Stimulated activated CD8-positive, alpha-beta memory T cell treated with anti-CD3 and anti-CD28 coated beads, Interleukin-4, amount 100 ng/mL, for 4 hours (primary cell): Measurements from ENCODE around the gene SPACA5.
"Not testable (repeated sequence)": the region's sequence is repeated elsewhere in the genome, so short reads cannot be mapped to it uniquely, and the experiment has no call there.

Source experiments
- DNase-seq, 2 donors: peaks; one replicate each; pipeline ENCODE4 v3.0.0-alpha.2; 2020; ENCODE audit warnings: low read depth in 2 of 2, low spot score in 1 of 2

SPACA5 gene

DNA sequence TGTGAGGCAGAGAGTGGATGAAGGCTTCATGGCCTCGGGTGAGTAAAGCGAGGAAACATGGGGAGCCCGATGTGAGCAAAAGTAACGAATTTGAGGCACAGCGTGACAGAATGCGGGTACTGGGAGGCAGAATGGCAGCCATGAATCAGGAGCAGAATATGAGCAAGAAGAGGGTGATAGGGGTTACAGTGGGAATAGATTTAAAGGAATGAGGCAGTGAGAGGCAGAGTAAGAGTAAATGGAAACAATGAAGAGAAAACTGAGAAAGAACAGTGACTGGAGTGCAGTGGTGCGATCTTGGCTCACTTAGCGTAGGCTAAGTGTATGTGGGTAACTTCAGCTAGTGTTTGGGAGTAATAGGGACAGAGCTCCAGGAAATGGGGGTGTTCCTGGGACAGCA is at the start of gene SPACA5:
Gene SPACA5 (plus strand): TSS at position 301 of the 400 bp plus-strand sequence. CDS start 815 bp downstream, outside the sequence.
- not testable (repeated sequence) for DNase-seq

DNA sequence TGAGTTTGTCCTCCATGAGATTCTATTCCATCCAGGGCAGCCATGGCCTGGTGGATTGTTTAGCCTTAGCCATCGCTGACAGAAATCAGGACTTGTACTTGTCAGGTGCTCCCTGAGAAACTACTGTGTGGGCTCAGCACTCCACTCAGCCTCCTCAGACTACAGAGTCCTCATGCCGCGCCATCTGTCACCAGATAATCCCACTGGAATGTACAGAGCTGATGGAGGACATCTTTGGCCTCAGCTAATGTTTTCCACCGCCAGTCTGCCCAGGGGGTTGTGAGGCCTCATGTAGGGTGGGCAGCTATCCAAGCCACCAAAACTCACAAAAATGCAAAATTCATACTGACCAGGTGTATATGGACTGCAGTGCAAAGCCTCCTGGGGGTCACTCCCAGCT is 48.6 kb upstream of the SPACA5 start:
- DNase-seq = not testable (repeated sequence)

DNA sequence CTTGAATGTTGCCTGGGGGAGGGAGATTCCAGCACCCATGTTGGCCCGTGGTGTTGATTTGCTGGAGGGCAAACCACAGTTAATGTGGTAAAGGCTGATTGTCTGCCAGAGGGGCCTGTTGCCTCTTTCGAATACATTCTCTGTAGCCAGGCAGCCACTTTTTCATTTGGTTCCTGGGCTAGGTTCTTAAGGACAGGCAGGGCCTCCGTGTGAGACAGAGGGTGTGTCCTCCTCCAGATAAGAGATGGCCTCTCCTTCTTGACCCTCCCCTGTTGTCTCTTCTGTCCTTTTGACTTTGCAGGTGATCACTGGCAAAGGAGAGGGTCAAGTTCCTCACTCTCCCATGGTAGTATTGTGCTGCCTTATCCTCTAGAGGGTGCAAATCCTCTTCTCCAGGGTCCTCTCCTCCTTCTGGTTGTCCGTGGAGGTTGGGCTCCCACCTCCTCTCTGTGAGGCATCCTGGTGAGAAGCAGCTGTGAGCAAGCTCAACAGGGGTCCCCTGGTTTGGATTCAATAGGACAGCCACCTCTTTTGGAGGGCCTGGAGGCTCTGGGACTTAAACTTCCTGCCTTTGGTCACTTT is 47.9 kb upstream of the SPACA5 start:
- DNase-seq = no peak

DNA sequence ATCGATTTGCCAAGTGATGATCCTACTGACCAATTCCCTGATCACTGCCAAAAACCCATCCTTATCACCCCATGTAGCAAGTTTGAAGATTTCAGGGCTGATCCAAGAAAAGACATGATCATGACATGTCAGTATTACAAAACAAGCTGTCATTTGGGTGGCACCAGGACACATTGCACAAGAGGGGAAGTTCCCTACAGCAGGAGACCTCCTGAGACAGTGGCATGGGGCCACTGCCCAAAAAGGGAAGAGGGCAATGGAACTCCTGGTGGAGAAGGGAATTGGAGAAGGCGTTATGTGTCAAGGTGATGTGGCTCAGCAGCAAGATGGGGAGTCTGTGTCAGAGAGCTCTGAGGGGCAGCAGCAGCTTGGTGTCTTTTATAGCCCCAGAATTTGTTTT is 46.4 kb upstream of the SPACA5 start:
- no peak for DNase-seq

DNA sequence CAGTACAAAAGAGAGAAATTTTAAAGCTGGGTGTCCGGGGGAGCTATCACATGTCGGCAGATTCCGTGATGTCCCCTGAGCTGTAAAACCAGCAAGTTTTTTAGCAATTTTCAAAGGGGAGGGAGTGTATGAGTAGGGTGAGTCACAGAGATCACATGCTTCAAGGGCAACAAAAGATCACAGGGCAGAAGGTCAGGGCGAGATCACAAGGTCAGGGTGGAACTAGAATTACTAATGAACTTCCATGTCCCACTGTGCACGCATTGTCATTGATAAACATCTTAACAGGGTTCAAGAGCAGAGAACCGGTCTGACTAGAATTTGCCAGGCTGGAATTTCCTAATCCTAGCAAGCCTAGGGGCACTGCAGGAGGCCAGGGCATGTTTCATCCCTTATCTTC is 45.0 kb upstream of the SPACA5 start:
- not testable (repeated sequence) for DNase-seq

DNA sequence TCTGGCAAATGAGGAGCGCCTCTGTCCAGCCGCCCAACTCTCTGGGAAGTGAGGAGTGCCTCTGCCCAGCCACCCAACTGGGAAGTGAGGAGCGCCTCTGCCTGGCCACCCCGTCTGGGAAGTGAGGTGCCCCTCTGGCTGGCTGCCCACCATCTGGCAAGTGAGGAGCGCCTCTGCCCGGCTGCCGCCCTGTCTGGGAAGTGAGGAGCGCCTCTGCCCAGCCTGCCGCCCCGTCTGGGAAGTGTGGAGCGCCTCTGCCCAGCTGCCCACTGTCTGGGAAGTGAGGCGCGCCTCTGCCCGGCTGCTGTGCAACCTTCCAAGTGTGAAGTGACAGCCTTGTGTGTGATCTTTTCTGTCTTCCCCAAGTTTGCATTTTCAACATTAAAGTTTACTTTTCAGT is 41.3 kb upstream of the SPACA5 start:
- not testable (repeated sequence) for DNase-seq

DNA sequence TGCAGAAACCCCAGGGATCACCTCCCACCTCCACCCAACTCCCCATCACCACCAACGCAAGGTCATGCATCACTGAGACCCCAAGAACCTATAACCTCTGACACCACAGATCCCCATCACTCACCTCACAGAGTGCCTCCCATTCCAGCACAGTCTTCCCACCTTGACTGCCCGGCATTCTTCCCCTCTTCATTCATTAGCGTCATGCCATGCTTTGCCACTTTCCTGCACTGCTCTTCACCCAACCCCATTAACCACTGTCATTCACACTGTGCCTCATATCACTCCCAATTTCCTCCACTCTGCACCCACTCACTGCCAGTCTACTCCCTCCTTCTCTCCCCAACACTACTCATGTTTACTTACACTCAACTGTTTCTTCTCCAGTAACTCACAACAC is 33.6 kb upstream of the SPACA5 start:
- no peak for DNase-seq

DNA sequence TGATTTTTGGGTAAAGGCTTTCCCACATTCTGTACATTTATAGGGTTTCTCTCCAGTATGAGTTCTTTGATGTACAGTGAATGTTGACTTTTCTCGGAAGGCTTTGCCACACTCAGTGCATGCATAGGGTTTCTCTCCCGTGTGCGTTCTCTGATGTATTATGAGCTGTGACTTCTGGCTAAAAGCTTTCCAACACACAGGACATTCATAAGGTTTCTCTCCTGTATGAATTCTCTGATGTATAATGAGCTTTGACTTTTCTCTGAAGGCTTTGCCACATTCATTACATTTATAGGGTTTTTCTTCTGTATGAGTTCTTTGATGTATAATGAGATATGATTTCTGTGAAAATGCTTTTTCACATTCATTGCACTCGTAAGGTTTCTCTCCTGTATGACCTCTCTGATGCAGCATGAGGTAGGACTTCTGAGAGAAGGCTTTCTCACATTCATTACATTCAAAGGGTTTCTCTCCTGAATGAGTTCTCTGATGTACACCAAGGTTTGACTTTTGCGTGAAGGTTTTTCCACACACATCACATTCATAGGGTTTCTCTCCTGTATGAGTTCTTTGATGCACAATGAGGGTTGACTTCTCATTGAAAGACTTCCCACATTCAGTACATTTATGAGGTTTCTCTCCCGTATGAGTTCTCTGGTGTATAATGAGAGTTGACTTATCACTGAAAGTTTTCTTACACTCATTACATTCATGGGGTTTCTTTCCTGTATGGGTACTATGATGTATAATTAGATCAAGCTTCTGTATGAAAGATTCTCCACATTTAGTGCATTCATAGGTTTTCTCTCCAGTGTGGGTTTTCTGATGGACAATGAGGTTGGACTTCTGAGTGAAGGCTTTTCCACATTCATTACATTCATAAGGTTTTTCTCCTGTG is 30.3 kb upstream of the SPACA5 start:
- no peak for DNase-seq

DNA sequence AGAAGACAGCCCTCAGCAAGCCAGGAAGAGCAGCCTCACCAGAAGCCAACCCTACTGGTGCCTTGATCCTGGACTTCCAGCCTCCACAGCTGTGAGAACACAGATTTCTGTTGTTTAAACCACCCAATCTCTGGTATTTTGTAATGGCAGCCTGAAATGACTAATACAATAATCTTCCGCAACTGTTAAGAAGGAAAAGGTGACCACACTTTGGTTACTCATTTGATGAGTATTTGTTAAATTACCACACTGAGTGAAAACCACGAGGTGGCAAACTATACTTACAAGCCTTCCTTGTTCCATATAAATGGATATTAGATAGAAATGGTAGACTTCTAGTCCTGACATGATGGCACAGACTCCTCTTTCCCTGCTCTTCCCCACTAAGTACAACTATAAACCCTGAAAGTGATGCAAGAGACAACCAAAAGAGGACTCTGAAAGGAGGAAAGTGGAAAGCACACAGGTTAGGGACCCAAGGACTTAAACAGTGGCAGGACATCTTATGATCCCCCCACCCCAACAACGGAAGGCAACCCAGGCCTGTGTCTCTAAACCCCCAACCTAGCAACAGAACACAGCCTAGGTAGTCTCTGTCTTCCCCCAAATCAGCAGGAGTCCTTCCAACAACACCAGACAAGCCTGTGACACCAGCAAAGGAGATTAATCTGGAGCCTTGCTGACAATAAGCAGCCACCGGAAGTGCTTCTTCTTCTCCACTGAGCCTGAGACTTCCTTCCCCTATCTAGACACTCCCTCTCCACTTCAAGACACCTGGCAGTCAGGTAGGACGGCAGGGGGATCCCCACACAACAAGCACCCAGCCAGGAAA is 15.3 kb upstream of the SPACA5 start:
- no peak for DNase-seq

DNA sequence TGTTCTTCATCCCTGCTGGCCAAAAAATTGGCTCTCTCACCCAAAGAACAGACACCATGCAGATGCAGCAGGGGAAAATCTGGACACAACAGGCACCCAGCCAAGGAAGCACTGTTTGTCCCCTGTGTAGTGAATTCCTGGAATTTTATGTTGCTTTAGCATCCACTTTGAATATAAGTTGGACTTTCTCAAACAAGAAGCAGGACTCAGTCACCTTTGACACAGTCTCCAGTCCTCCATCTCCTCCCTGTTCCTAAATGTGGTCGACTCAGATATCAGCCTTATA is 14.8 kb upstream of the SPACA5 start:
- no peak for DNase-seq

DNA sequence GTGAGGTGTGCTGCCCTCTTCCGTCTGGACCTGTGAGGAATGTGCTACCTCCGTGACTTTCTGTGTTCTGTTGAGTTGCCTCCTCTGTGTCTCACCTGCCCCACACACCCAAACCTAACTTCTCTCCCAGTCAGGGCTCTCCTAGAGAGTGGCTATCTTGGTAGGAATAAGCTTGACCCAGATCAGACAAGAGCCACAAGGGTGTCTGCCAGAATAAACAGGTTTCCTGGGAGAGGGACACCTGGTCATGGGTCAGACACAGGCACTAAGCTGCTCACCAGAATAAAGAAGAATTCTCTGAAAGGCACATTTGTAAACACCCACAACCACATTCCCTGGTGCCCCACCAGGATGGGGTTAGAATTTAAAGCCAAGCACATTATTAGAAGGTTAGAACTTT is 14.1 kb upstream of the SPACA5 start:
- no peak for DNase-seq

DNA sequence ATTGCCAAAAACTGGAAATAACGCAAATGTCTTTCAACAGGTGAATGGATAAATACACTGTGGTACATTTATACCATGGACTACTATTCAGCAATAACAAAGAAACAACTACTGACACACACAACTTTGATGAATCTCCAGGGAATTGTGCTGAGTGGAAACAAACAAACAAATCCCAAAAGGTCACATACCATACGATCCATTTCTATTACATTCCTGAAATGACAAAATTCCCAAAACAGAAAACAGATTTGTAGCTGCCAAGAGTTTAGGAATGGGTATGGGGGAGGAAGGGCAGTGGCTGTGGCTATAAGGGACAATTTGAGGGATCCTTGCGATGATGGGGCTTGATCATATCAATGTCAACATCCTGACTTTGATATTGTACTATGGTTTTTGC is 5.5 kb upstream of the SPACA5 start:
- DNase-seq = no peak

DNA sequence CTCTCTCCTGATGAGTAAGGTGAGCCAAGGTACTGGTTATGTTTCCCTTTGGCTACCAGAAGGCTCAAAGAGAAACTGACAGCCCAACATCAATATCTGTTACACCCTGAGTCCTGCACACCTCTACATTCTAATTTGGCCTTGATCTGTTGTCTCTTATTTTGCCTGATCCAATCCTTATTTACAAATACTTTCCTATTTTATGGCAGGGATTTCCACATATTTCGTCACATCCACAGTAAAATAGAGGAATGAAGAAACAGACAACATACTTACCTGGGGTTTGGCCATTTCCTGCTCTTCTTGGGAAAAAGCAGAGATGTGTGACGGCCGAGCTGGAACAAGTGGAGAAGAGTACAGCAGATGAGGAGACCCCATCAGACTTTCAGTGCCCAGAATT is 4.5 kb upstream of the SPACA5 start:
- no peak for DNase-seq

DNA sequence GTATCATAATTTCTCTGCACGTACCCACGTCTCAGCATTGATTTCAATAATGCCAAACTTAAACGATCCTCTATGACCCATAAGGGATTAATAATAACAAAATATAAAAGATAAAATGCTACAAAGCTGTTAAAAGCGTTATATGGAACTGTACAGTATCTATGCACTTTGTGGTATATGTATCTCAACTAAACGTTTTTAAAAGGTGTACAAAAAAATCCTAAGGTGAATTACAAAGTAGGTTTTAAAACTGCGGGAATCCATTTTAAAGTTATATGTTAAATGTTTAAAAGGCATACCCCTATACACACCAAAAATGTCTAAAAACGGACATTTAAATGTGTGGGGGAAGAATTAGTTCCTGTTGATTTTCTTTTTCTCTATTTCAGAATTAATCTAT is 3.9 kb upstream of the SPACA5 start:
- DNase-seq = no peak

DNA sequence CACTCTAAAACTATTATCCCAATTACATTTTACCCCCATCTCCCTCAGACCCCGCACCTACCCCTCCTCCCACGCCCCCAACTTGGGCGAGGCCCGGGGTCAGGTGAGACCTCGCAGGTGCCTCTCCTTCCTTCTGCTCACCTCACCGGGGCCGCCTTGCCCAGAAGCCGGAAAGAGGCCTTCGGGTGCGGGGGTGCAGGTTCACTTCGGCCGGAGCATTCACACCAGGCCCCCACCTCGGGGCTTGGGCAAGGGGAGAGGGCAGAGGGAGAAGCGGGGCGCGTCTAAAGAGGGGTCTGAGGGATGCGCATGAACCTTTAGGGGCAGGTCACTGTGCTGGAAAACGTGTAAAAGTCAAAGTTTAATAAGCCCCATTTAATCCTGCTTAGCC is 3.4 kb upstream of the SPACA5 start:
- no peak for DNase-seq

DNA sequence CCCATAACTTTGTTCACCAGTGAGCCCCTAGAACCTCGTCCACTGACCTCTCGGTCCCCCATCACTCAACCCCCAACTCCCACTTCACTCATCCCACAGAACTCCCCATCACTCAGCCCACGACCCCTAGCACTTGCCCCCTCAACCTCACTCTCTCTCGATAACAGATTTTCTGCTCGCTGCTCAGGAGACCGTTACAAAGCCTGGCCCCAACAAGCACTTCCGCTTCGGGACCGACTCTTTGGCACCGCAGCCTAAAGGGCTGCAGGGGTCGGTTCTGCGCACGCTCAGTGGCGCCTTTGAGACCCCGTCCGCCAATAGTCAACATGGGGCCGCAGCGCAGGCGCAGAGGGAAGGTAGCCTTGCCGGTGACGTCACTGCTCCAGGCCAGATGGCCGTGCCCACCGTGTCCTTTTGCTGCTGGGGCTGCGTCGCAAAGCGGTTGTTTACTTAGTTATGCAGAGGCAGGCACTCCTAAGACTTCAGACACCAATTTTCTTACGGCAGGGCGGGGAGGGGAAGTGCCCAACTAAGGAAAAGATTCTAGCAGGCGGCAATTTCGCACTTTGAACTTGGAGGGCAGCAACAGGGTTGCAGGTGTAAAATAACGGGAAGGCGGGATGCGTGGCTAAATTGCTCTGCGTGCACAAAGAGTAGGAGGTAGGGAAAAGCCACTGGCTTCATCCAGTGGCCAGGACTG is 2.9 kb upstream of the SPACA5 start, which contains the start of gene ZNF182:
Gene ZNF182 (minus strand): TSS at position 232 of the 700 bp plus-strand sequence. CDS start 1,380 bp downstream, outside the sequence.
- DNase-seq = peak; percentile 83

DNA sequence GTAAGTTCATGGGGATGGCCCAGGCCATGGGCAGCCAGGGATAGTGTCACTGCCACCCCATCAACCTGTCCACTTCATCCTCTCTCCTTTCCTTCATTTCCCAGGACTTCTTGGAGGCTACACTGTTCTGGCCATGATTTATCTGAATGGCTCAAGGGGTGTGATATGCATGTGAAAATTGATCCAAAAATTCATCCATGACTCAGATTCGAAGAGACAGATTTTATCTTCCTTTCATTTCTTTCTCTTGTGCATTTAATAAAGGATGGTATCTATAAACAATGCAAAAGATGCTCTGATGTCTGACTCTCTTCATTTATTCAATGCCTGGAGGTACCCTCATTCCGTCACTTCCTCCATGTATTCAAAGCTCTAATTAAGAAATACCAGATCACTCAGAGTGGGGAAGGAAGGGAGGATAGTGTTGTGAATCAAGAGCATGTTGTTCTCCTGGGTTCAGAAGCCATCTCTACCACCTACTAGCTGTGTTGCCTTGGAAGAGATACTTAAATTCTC is 2.7 kb downstream of the SPACA5 start:
- DNase-seq = not testable (repeated sequence)

DNA sequence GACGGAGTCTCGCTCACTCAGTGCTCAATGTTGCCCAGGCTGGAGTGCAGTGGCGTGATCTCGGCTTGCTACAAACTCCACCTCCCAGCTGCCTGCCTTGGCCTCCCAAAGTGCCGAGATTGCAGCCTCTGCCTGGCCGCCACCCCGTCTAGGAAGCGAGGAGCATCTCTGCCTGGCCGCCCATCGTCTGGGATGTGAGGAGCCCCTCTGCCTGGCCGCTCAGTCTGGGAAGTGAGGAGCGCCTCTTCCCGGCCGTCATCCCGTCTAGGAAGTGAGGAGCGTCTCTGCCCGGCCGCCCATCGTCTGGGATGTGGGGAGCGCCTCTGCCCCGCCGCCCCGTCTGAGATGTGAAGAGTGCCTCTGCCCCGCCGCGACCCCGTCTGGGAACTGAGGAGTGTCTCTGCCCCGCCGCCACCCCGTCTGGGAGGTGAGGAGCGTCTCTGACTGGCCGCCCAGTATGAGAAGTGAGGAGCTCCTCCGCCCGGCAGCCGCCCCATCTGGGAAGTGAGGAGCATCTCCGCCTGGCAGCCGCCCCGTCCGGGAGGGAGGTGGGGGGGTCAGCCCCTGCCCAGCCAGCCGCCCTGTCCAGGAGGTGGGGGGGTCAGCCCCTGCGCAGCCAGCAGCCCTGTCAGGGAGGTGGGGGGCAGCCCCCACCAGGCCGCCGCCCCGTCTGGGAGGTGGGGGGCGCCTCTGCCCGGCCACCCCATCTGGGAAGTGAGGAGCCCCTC is 10.0 kb downstream of the SPACA5 start:
- not testable (repeated sequence) for DNase-seq

DNA sequence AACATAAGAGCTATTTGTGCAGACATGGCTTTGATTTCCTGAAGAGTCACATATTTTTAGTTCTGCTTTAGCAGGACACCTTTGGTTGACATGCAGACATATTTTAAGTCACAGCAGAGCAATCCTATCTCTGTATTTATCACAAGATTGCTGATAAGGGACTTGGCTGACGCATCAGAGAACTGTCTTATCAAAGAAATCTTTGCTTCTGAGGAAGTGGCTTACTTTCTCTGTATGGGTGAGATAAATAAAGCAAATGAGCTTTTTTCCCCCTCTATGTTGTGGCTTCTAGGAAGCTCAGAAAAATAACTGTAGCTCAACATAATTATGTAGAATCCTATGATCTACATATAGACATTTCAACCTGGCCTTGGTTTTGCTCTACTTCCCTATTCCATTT is 13.1 kb downstream of the SPACA5 start:
- not testable (repeated sequence) for DNase-seq

DNA sequence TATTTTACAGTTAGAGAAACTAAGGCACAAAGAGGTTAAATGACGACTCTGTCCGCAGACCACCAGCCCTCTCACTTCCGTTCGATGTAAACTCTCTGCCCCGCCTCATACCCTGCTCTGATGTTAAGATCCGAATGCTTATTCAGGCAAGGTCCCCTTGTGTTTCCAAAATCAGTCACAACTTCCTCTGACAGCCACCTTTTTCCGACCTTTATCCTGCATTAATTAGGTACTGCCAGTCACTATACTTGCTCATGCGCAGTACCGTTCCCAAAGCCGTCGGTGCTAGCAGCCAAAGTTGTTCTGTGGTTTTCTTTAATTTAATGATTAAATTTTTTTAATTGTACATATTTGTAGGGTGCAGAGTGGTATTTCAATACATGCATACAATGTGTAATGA is 13.7 kb downstream of the SPACA5 start:
- not testable (repeated sequence) for DNase-seq
